Measurements from ENCODE around the gene PTDSS2. TPM values are rescaled to one million over a fixed set of nuclear protein-coding genes. Genes with fewer than 3 reads are reported as not detected.
A peak's percentile ranks its signal among the peaks of the same experiment; 100 is the strongest.

Gene PTDSS2
- total and polyA plus RNA-seq, 2 donors (not counting 1 experiment from before 2014, with no cell fraction given): 22.1 to 29.0 TPM

DNA sequence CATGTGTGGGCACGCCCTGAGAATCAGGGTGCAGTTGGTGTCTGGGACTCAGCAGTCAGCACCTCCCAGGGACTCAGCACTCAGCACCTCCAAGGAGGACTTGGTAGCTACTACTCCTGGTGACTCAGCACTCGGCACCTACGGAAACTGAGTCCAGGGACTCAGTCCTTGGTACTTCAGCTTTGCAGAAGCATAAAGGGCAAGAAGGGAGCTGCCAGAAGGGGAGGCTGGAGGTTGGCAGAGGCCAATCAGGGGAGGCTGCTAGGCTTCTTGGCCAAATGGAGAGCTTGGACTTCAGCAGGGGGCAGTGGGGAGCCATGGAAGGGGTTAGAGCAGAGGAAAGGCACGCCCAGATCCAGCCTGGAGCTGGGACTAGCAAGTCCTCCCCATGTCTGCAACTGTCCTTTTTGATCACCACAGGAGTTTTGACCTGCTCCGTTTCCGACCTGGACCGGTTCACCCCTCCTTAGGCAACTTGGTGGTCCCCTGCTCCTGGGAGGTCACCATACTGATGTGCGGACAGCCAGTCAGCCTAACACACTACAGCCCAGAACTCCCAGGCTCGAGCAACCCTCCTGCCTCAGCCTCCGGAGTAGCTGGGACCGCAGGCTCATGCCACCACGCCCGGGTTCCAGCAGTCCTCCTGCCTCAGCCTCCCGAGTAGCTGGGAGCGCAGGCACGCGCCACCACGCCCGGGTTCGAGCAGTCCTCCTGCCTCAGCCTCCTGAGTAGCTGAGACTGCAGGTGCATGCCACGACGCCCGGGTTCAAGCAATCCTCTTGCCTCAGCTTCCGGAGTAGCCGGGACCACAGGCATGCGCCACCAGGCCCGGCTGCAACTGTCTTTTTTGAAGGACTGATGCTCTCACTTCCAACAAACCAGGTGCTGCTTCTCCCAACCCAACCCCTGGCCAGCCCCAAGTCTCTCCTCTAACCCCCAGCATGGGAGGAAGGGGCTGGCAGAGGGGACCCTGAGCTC is 9.7 kb upstream of the PTDSS2 start:
- no peaks in the 10 kb centered on the region for H3K27me3 Mint-ChIP-seq
- 95% methylated on average over 27 of the region's 27 CpGs for WGBS (ENCODE audit: insufficient coverage)
- Histone ChIP-seq H3K79me2 (ENCODE audit: control insufficient read depth, insufficient read depth, low read length) (peaks cover 16% of the 10 kb centered on the region), H3K4me2 (replicated peaks; ENCODE audit: low read depth, low read length, poor library complexity, severe bottlenecking) (peak overlapping the region; percentile 84), H3K4me3 (ENCODE audit: control extremely low read depth in 1 of 5, extremely low read depth in 1 of 5, insufficient read depth in 1 of 5, low read depth in 2 of 5, low read length in 4 of 5) (no peak overlapping the region), H2AFZ (ENCODE audit: insufficient read depth, low read depth, low read length, poor library complexity, severe bottlenecking) (no peak overlapping the region), H3K4me1 (ENCODE audit: control insufficient read depth in 2 of 2, insufficient read depth in 2 of 2, low read length in 2 of 2) (peaks cover 6 to 14% of the 10 kb centered on the region in 2 donors), H3K9ac (ENCODE audit: low read length) (no peak overlapping the region), H3K27ac (ENCODE audit: low read length in 2 of 2) (no peak overlapping the region), H3K36me3 (replicated peaks in 1 of 2; ENCODE audit: control extremely low read depth in 1 of 2, control insufficient read depth in 1 of 2, extremely low read depth in 1 of 2, insufficient read depth in 2 of 2, low read length in 1 of 2) (no peaks in the 10 kb centered on the region), H3K9me3 (ENCODE audit: control extremely low read depth in 1 of 3, control insufficient read depth in 2 of 3, insufficient read depth in 1 of 3, low read length in 2 of 3) (no peaks in the 10 kb centered on the region), H4K20me1 (ENCODE audit: control insufficient read depth, insufficient read depth, low read length, poor library complexity, severe bottlenecking) (no peaks in the 10 kb centered on the region), H3K27me3 (replicated peaks in 1 of 4; ENCODE audit: control extremely low read depth in 1 of 4, control insufficient read depth in 3 of 4, insufficient read depth in 4 of 4, low read length in 3 of 4) (no peaks in the 10 kb centered on the region)
- TF ChIP-seq EZH2 (IDR thresholded peaks at IDR 0.05; ENCODE audit: borderline replicate concordance, insufficient read depth, low read depth, low read length, poor library complexity, severe bottlenecking): no peak
- TF ChIP-seq, protein P1, sequence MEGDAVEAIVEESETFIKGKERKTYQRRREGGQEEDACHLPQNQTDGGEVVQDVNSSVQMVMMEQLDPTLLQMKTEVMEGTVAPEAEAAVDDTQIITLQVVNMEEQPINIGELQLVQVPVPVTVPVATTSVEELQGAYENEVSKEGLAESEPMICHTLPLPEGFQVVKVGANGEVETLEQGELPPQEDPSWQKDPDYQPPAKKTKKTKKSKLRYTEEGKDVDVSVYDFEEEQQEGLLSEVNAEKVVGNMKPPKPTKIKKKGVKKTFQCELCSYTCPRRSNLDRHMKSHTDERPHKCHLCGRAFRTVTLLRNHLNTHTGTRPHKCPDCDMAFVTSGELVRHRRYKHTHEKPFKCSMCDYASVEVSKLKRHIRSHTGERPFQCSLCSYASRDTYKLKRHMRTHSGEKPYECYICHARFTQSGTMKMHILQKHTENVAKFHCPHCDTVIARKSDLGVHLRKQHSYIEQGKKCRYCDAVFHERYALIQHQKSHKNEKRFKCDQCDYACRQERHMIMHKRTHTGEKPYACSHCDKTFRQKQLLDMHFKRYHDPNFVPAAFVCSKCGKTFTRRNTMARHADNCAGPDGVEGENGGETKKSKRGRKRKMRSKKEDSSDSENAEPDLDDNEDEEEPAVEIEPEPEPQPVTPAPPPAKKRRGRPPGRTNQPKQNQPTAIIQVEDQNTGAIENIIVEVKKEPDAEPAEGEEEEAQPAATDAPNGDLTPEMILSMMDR (IDR thresholded peaks at IDR 0.05): no peak
- no peaks in the 10 kb centered on the region for H3K9me3 Mint-ChIP-seq (ENCODE audit: insufficient read depth)
- CTCF ChIA-PET: interaction anchor here (0.7 to 2.3 kb wide), 3 partner anchors 8 to 219 kb away, joined by 3 to 8 read pairs (median 6); partner anchors contain the start of gene PTDSS2
- no peak for DNase-seq
- peak overlapping the region; percentile 75 for H3K4me3 Mint-ChIP-seq
- H3K4me1 Mint-ChIP-seq: peaks cover 13% of the 10 kb centered on the region
- POLR2A ChIA-PET: interaction anchor here (0.6 kb wide), 1 partner anchor 33 kb away, joined by 4 read pairs; no protein-coding TSS in a partner anchor
- intact Hi-C loops (cut with micrococcal nuclease): no loop called here
- ATAC-seq (ENCODE audit: low read depth): no peak
- H3K27ac Mint-ChIP-seq: no peak overlapping the region

DNA sequence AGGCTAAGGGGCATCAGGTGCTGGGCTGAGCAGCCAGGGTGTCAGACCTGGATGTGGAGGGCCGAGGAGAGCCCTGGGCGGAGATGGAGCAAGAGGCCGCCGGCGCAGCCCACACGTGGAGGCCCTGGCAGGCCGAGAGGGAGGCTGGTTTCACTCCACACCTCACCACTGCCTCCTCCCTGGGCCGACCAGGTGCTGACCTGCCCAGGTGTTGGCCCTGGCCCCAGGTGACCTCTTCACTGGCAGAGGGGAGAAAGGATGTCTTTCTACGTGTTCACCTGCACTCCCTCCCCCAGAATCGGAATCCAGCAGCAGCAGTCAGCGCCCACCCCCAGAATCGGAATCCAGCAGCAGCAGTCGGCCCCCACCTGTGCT is 9.0 kb upstream of the PTDSS2 start:
- ChIA-PET POLR2A (no interaction called here), CTCF (interaction anchor here (2.3 kb wide), 1 partner anchor 10 kb away, joined by 8 read pairs; the partner anchor contains the start of gene PTDSS2)
- intact Hi-C loops (cut with micrococcal nuclease): no loop called here
- H3K27me3 ChIP-seq (replicated peaks in 1 of 4; ENCODE audit: control extremely low read depth in 1 of 4, control insufficient read depth in 3 of 4, insufficient read depth in 4 of 4, low read length in 3 of 4): no peaks in the 10 kb centered on the region
- Mint-ChIP-seq H3K4me3 (peak overlapping the region; percentile 75), H3K4me1 (peaks cover 13% of the 10 kb centered on the region), H3K27ac (no peak overlapping the region), H3K9me3 (ENCODE audit: insufficient read depth) (no peaks in the 10 kb centered on the region), H3K27me3 (no peaks in the 10 kb centered on the region)
- WGBS (ENCODE audit: insufficient coverage): 93% methylated on average over 7 of the region's 13 CpGs
- no peaks in the 10 kb centered on the region for H3K9me3 ChIP-seq (ENCODE audit: control extremely low read depth in 1 of 3, control insufficient read depth in 2 of 3, insufficient read depth in 1 of 3, low read length in 2 of 3)
- H3K36me3 ChIP-seq (replicated peaks in 1 of 2; ENCODE audit: control extremely low read depth in 1 of 2, control insufficient read depth in 1 of 2, extremely low read depth in 1 of 2, insufficient read depth in 2 of 2, low read length in 1 of 2): no peaks in the 10 kb centered on the region
- no peak for TF ChIP-seq EZH2 (IDR thresholded peaks at IDR 0.05; ENCODE audit: borderline replicate concordance, insufficient read depth, low read depth, low read length, poor library complexity, severe bottlenecking)
- TF ChIP-seq, protein P1 (IDR thresholded peaks at IDR 0.05): no peak
- H2AFZ ChIP-seq (ENCODE audit: insufficient read depth, low read depth, low read length, poor library complexity, severe bottlenecking): no peak overlapping the region
- H3K4me3 ChIP-seq (ENCODE audit: control extremely low read depth in 1 of 5, extremely low read depth in 1 of 5, insufficient read depth in 1 of 5, low read depth in 2 of 5, low read length in 4 of 5): peak overlapping the region in 4 of 5 experiments; percentile 41 to 58 (median 52)
- peaks cover 16% of the 10 kb centered on the region for H3K79me2 ChIP-seq (ENCODE audit: control insufficient read depth, insufficient read depth, low read length)
- H4K20me1 ChIP-seq (ENCODE audit: control insufficient read depth, insufficient read depth, low read length, poor library complexity, severe bottlenecking): no peaks in the 10 kb centered on the region
- peak overlapping the region; percentile 67 for H3K9ac ChIP-seq (ENCODE audit: low read length)
- H3K4me2 ChIP-seq (replicated peaks; ENCODE audit: low read depth, low read length, poor library complexity, severe bottlenecking): peak overlapping the region; percentile 84
- ATAC-seq (ENCODE audit: low read depth): no peak
- H3K4me1 ChIP-seq (ENCODE audit: control insufficient read depth in 2 of 2, insufficient read depth in 2 of 2, low read length in 2 of 2): peaks cover 6 to 14% of the 10 kb centered on the region in 2 donors
- H3K27ac ChIP-seq (ENCODE audit: low read length in 2 of 2): no peak overlapping the region
- no peak for DNase-seq

Data from B cell (primary cell).